HEK293T (cell line): Measurements from ENCODE around the gene ZSCAN5A.
"Not testable (repeated sequence)": the region's sequence is repeated elsewhere in the genome, so short reads cannot be mapped to it uniquely, and the experiment has no call there.

Source experiments
- ARNT ChIP-seq: fragments of 450-650 bp; IDR thresholded peaks from 2 replicates; pipeline ENCODE4 v1.6.1; 2017; ENCODE audit warnings: mild to moderate bottlenecking
- ELF4 ChIP-seq: fragments of 450-650 bp; IDR thresholded peaks from 2 replicates; pipeline ENCODE4 v1.6.1; 2017; ENCODE audit warnings: antibody characterized with exemption
- FOXA1 ChIP-seq: fragments of 450-650 bp; IDR thresholded peaks from 2 replicates; pipeline ENCODE4 v1.6.1; 2016; ENCODE audit warnings: mild to moderate bottlenecking
- FOXM1 ChIP-seq: fragments of 450-650 bp; IDR thresholded peaks from 2 replicates; pipeline ENCODE4 v1.6.1; 2017; ENCODE audit warnings: mild to moderate bottlenecking, borderline replicate concordance
- HDGF ChIP-seq: fragments of 450-650 bp; IDR thresholded peaks from 2 replicates; pipeline ENCODE4 v1.6.1; 2017; ENCODE audit warnings: antibody characterized with exemption, borderline replicate concordance
- SP1 ChIP-seq: fragments of 450-650 bp; IDR thresholded peaks from 2 replicates; pipeline ENCODE4 v1.6.1; 2017
- SUZ12 ChIP-seq: fragments of 450-650 bp; IDR thresholded peaks from 2 replicates; pipeline ENCODE4 v1.6.1; 2016; ENCODE audit warnings: mild to moderate bottlenecking
- TARDBP ChIP-seq: fragments of 450-650 bp; IDR thresholded peaks from 2 replicates; pipeline ENCODE4 v1.6.1; 2016
- ZNF384 ChIP-seq: fragments of 450-650 bp; IDR thresholded peaks from 2 replicates; pipeline ENCODE4 v1.6.1; 2016

GRCh38 chr19:56245764-56246163 lies 68.9 kb downstream of the ZSCAN5A start:
- not testable (repeated sequence) for TF ChIP-seq ZNF384, FOXA1, HDGF, FOXM1, SUZ12, ARNT, TARDBP, SP1, ELF4
